Colonic mucosa (tissue), 2 donors: ENCODE results near the gene FAM76A. TPM values are rescaled to one million over a fixed set of nuclear protein-coding genes. Genes with fewer than 3 reads are reported as not detected.

Experiments
- total RNA-seq, 2 donors: library from RNA; stranded (reverse); fragmentation: NEBNext Ultra II Directional in 1 of 2; extraction: Animal tissue kit (Norgen Biotek cat#: 25700) in 1 of 2; gene quantifications; one replicate each; pipeline ENCODE4 v1.2.1, GENCODE V29; 2021
- donor health status: DM: no; HTN: no; CAD: no.
- donor health status: DM: no; HTN: no; CAD: no.

The FAM76A gene
- total RNA-seq, 2 donors from 2014 or later = 10.5 to 11.3 TPM

Other genes with a start within 250 kb of the FAM76A start
- 100 to 1,000 TPM; 120 to 168 TPM for gene WASF2, start 235.8 kb upstream of the FAM76A start, total RNA-seq
- 10 to 100 TPM; 18.4 to 26.8 TPM for gene AHDC1, start 121.8 kb upstream of the FAM76A start, total RNA-seq
- gene FGR, start 90.8 kb upstream of the FAM76A start, total RNA-seq = 1 to 10 TPM; 1.4 to 2.0 TPM
- 10 to 100 TPM; 18.0 to 25.1 TPM for gene IFI6, start 53.8 kb upstream of the FAM76A start, total RNA-seq
- 10 to 100 TPM; 49.2 to 65.0 TPM for gene STX12, start 47.3 kb downstream of the FAM76A start, total RNA-seq
- 10 to 100 TPM; 31.8 to 39.2 TPM for gene PPP1R8, start 104.8 kb downstream of the FAM76A start, total RNA-seq
- 10 to 100 TPM in 1 of 2 donors, 1 to 10 TPM in 1; 6.8 to 12.6 TPM for gene THEMIS2, start 146.6 kb downstream of the FAM76A start, total RNA-seq
- gene RPA2, start 188.6 kb downstream of the FAM76A start, total RNA-seq = 10 to 100 TPM; 14.3 to 30.7 TPM
- gene SMPDL3B, start 209.0 kb downstream of the FAM76A start, total RNA-seq = 10 to 100 TPM; 27.4 to 38.6 TPM
- 1 to 10 TPM; 7.1 to 9.8 TPM for gene XKR8, start 234.0 kb downstream of the FAM76A start, total RNA-seq